GM23338 (cell line): ENCODE data around the gene TMEM219.

Source experiments
- CREB1 ChIP-seq: fragments of 250-450 bp; sonication (Bioruptor Pico); IDR thresholded peaks from 2 replicates; pipeline ENCODE4 v1.5.0; 2020; ENCODE audit warnings: low read depth, mild to moderate bottlenecking, moderate library complexity
- EZH2 ChIP-seq: fragments of 200-600 bp; sonication (generic); IDR thresholded peaks from one replicate; pipeline ENCODE4 v1.8.0; 2017; ENCODE audit warnings: antibody characterized with exemption, mild to moderate bottlenecking, low read depth; ENCODE audit not compliant: unreplicated experiment
- EZH2phosphoT487 ChIP-seq: fragments of 200-600 bp; sonication (generic); IDR thresholded peaks from one replicate; pipeline ENCODE4 v1.8.1; 2018; ENCODE audit warnings: antibody characterized with exemption; ENCODE audit not compliant: unreplicated experiment
- JUNB ChIP-seq: IDR thresholded peaks from one replicate; pipeline ENCODE4 v1.6.1; 2016; ENCODE audit warnings: antibody characterized with exemption; ENCODE audit not compliant: unreplicated experiment
- NANOG ChIP-seq: IDR thresholded peaks from 2 replicates; pipeline ENCODE4 v1.6.1; 2016; ENCODE audit warnings: antibody characterized with exemption, borderline replicate concordance
- POLR2AphosphoS5 ChIP-seq: IDR thresholded peaks from 2 replicates; pipeline ENCODE4 v1.6.1; 2016; ENCODE audit warnings: antibody characterized with exemption, low read depth
- STAT1 ChIP-seq: IDR thresholded peaks from one replicate; pipeline ENCODE4 v1.6.1; 2016; ENCODE audit warnings: antibody characterized with exemption; ENCODE audit not compliant: unreplicated experiment
- ZNF114 ChIP-seq: fragments of 250-450 bp; sonication (Bioruptor Pico); IDR thresholded peaks from 2 replicates; pipeline ENCODE4 v1.5.0; 2020; ENCODE audit warnings: mild to moderate bottlenecking, moderate library complexity
- ZNF331 ChIP-seq: fragments of 250-450 bp; sonication (Bioruptor Pico); IDR thresholded peaks from 2 replicates; pipeline ENCODE4 v1.5.0; 2020; ENCODE audit warnings: low read depth, mild to moderate bottlenecking, moderate library complexity
- TF ChIP-seq, protein P1 (sequence below), 2 experiments: fragments of 200-600 bp in 1 of 2; sonication (generic) in 1 of 2; conservative IDR thresholded peaks; 2 replicates each; pipeline versions ENCODE4 v1.5.1 to v1.6.1; 2016 to 2017; ENCODE audit warnings: antibody characterized with exemption in 2 of 2, low read depth in 2 of 2, mild to moderate bottlenecking in 2 of 2, moderate library complexity in 1 of 2
- TF ChIP-seq, protein P2 (sequence below): IDR thresholded peaks from 2 replicates; pipeline ENCODE4 v1.6.1; 2016; ENCODE audit warnings: antibody characterized with exemption
- TF ChIP-seq, protein P3 (sequence below): IDR thresholded peaks from one replicate; pipeline ENCODE4 v1.6.1; 2018; ENCODE audit warnings: antibody characterized with exemption; ENCODE audit not compliant: unreplicated experiment
- TF ChIP-seq, protein P4 (sequence below): fragments of 250-450 bp; sonication (Bioruptor Pico); IDR thresholded peaks from 2 replicates; pipeline ENCODE4 v1.5.0; 2020; ENCODE audit warnings: mild to moderate bottlenecking, moderate library complexity

DNA sequence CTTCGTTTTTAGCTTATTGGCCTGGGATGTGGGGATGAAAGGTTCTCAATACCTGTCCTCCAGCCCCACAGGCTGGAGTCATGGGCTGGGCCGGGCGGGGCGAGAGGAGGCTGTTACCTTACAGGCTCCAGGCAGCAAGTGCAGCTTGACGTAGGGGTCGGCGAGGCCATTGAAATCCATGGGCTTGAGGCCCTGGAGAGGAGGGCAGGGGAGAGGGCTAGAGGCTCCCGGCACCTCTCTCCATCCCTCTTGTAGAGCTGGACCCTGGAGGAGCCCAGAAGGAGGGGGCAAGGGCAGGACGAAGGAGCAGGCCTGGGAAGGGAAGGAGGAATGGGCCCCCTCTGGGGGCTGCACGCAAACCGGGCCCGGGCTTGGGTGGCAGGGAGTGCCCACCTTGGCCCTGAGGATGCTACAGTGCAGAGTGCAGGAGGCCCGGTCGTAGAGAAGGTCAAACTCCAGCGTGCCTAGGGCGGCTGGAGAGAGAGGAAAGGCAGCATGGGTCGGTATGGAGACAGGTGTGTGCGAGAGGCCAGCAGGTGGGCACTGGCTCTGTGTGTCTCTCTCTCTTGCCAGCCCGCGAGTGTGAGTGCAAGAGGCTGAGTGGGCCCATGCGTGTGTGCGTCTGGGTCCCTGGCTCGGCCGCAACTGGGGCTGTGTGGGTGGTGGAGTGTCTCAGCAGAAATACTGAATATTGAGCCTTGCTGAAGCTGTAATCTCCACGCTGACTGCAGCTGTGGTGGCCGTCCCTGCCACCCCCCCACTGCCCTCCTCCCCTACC lies 47.4 kb downstream of the TMEM219 start:
- TF ChIP-seq, protein P1, sequence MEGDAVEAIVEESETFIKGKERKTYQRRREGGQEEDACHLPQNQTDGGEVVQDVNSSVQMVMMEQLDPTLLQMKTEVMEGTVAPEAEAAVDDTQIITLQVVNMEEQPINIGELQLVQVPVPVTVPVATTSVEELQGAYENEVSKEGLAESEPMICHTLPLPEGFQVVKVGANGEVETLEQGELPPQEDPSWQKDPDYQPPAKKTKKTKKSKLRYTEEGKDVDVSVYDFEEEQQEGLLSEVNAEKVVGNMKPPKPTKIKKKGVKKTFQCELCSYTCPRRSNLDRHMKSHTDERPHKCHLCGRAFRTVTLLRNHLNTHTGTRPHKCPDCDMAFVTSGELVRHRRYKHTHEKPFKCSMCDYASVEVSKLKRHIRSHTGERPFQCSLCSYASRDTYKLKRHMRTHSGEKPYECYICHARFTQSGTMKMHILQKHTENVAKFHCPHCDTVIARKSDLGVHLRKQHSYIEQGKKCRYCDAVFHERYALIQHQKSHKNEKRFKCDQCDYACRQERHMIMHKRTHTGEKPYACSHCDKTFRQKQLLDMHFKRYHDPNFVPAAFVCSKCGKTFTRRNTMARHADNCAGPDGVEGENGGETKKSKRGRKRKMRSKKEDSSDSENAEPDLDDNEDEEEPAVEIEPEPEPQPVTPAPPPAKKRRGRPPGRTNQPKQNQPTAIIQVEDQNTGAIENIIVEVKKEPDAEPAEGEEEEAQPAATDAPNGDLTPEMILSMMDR (conservative IDR thresholded peaks at IDR 0.05; ENCODE audit: low read depth in 2 of 2) = no peak
- no peak for TF ChIP-seq CREB1 (CRISPR knock-in tag)
- TF ChIP-seq EZH2phosphoT487 = no peak
- TF ChIP-seq, protein P2, sequence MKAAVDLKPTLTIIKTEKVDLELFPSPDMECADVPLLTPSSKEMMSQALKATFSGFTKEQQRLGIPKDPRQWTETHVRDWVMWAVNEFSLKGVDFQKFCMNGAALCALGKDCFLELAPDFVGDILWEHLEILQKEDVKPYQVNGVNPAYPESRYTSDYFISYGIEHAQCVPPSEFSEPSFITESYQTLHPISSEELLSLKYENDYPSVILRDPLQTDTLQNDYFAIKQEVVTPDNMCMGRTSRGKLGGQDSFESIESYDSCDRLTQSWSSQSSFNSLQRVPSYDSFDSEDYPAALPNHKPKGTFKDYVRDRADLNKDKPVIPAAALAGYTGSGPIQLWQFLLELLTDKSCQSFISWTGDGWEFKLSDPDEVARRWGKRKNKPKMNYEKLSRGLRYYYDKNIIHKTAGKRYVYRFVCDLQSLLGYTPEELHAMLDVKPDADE = no peak
- no peak for TF ChIP-seq EZH2
- TF ChIP-seq, protein P3, sequence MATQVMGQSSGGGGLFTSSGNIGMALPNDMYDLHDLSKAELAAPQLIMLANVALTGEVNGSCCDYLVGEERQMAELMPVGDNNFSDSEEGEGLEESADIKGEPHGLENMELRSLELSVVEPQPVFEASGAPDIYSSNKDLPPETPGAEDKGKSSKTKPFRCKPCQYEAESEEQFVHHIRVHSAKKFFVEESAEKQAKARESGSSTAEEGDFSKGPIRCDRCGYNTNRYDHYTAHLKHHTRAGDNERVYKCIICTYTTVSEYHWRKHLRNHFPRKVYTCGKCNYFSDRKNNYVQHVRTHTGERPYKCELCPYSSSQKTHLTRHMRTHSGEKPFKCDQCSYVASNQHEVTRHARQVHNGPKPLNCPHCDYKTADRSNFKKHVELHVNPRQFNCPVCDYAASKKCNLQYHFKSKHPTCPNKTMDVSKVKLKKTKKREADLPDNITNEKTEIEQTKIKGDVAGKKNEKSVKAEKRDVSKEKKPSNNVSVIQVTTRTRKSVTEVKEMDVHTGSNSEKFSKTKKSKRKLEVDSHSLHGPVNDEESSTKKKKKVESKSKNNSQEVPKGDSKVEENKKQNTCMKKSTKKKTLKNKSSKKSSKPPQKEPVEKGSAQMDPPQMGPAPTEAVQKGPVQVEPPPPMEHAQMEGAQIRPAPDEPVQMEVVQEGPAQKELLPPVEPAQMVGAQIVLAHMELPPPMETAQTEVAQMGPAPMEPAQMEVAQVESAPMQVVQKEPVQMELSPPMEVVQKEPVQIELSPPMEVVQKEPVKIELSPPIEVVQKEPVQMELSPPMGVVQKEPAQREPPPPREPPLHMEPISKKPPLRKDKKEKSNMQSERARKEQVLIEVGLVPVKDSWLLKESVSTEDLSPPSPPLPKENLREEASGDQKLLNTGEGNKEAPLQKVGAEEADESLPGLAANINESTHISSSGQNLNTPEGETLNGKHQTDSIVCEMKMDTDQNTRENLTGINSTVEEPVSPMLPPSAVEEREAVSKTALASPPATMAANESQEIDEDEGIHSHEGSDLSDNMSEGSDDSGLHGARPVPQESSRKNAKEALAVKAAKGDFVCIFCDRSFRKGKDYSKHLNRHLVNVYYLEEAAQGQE = no peak
- no peak for TF ChIP-seq POLR2AphosphoS5
- no peak for TF ChIP-seq ZNF331 (CRISPR knock-in tag)
- no peak for TF ChIP-seq JUNB
- TF ChIP-seq ZNF114 = no peak
- TF ChIP-seq STAT1 = no peak
- no peak for TF ChIP-seq NANOG
- TF ChIP-seq, protein P4, sequence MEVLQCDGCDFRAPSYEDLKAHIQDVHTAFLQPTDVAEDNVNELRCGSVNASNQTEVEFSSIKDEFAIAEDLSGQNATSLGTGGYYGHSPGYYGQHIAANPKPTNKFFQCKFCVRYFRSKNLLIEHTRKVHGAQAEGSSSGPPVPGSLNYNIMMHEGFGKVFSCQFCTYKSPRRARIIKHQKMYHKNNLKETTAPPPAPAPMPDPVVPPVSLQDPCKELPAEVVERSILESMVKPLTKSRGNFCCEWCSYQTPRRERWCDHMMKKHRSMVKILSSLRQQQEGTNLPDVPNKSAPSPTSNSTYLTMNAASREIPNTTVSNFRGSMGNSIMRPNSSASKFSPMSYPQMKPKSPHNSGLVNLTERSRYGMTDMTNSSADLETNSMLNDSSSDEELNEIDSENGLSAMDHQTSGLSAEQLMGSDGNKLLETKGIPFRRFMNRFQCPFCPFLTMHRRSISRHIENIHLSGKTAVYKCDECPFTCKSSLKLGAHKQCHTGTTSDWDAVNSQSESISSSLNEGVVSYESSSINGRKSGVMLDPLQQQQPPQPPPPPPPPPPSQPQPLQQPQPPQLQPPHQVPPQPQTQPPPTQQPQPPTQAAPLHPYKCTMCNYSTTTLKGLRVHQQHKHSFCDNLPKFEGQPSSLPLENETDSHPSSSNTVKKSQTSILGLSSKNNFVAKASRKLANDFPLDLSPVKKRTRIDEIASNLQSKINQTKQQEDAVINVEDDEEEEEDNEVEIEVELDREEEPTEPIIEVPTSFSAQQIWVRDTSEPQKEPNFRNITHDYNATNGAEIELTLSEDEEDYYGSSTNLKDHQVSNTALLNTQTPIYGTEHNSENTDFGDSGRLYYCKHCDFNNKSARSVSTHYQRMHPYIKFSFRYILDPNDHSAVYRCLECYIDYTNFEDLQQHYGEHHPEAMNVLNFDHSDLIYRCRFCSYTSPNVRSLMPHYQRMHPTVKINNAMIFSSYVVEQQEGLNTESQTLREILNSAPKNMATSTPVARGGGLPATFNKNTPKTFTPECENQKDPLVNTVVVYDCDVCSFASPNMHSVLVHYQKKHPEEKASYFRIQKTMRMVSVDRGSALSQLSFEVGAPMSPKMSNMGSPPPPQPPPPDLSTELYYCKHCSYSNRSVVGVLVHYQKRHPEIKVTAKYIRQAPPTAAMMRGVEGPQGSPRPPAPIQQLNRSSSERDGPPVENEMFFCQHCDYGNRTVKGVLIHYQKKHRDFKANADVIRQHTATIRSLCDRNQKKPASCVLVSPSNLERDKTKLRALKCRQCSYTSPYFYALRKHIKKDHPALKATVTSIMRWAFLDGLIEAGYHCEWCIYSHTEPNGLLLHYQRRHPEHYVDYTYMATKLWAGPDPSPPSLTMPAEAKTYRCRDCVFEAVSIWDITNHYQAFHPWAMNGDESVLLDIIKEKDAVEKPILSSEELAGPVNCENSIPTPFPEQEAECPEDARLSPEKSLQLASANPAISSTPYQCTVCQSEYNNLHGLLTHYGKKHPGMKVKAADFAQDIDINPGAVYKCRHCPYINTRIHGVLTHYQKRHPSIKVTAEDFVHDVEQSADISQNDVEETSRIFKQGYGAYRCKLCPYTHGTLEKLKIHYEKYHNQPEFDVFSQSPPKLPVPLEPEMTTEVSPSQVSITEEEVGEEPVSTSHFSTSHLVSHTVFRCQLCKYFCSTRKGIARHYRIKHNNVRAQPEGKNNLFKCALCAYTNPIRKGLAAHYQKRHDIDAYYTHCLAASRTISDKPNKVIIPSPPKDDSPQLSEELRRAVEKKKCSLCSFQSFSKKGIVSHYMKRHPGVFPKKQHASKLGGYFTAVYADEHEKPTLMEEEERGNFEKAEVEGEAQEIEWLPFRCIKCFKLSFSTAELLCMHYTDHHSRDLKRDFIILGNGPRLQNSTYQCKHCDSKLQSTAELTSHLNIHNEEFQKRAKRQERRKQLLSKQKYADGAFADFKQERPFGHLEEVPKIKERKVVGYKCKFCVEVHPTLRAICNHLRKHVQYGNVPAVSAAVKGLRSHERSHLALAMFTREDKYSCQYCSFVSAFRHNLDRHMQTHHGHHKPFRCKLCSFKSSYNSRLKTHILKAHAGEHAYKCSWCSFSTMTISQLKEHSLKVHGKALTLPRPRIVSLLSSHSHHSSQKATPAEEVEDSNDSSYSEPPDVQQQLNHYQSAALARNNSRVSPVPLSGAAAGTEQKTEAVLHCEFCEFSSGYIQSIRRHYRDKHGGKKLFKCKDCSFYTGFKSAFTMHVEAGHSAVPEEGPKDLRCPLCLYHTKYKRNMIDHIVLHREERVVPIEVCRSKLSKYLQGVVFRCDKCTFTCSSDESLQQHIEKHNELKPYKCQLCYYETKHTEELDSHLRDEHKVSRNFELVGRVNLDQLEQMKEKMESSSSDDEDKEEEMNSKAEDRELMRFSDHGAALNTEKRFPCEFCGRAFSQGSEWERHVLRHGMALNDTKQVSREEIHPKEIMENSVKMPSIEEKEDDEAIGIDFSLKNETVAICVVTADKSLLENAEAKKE (CRISPR knock-in tag) = no peak
